ENCODE data around the gene FNBP1L. TPM values are rescaled to one million over a fixed set of nuclear protein-coding genes. Genes with fewer than 3 reads are reported as not detected.
A peak's percentile ranks its signal among the peaks of the same experiment; 100 is the strongest.

The FNBP1L gene
- polyA plus RNA-seq (ENCODE audit: insufficient read length in 4 of 4): 100 to 1,000 TPM in 3 of 4 donors, 10 to 100 TPM in 1; 88.8 to 135 (median 112) TPM

- DNase-seq (ENCODE audit: low read depth in 4 of 4, low spot score in 2 of 4): peak; percentile 59 to 84 (median 73)
Measured at GRCh38 chr1:93447481-93448291, at the start of gene FNBP1L. FNBP1L (plus strand) TSS chr1:93448118; CDS start chr1:93448282, 164 bp downstream.

- DNase-seq (ENCODE audit: low read depth in 4 of 4, low spot score in 2 of 4): no peak
Measured at GRCh38 chr1:93399781-93400180, 48.1 kb upstream of the FNBP1L start.

DNA sequence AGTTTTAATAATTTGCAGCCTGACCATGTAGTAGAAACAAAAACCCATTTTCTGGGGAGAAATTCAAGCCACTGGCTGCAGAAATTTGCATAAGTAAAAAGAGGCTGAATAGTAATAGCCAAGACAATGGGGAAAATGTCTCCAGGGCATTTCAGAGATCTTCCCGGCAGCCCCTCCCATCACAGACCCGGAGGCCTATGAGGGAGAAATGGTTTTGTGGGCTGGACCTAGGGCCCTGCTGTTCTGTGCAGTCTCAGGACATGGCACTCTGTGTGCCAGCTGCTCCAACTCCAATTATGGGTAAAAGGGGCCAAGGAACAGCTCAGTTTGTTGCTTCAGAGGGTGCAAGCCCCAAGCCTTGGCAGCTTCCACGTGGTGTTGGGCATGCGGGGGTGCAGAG lies 39.7 kb upstream of the FNBP1L start:
- no peak for DNase-seq (ENCODE audit: low read depth in 4 of 4, low spot score in 2 of 4)

DNA sequence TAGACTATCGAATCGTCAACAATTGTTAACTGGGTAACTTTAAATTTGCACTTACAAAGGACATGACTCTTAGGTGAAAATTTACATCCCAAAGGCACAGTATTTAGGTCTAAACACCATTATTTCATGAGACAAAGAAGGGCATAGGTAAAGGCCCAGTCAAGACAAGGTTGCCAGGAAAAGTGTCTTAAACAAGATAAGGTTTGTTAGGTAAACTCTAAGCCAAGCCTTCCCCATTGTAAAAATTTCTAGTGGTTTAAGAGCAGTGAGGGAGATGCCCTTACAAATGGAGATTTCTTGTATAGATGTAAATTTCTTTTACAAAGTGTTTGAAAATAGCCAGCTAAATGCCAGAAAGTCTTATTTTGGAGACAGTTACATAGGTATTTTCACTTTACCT lies 36.9 kb upstream of the FNBP1L start:
- DNase-seq (ENCODE audit: low read depth in 4 of 4, low spot score in 2 of 4): no peak

DNA sequence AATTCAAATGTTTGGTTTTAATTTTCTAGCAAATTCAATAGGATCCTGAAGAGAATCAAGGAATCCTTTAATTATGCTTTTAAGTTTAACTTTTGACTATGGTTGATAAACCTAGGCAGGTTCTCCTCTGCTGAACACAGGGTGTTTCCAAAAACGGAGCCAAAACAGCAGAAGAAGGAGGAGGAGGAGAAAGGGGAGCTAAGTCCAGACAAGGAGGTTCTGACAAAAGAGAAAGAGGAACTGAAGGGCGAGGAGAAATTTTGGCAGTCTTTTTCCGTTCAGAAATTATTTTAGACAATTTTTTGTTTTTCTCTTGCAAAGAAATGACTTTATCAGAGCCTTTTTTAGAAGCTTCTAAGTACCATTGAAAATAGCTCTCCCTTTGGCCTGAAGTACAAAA lies 33.2 kb upstream of the FNBP1L start:
- DNase-seq (ENCODE audit: low read depth in 4 of 4, low spot score in 2 of 4): no peak

DNA sequence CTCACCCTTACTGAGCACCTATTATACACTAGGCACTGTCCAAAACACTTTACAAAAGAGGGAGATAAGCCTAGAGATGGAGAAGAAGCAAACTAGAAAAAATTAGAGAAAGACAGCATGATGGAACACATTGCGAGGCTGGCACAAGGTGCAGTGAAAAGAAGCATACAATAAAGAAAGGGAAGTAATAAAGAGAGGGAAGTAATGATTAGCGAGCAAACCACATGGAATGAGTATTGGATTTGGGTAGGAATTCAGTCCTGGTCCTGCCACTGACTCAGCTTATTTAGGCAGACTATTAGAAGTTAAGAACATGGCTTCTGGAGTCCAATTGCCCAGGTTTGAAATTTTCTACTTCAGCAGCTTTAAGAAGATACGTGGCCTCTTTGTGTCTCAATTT lies 32.6 kb upstream of the FNBP1L start:
- DNase-seq (ENCODE audit: low read depth in 4 of 4, low spot score in 2 of 4): no peak

DNA sequence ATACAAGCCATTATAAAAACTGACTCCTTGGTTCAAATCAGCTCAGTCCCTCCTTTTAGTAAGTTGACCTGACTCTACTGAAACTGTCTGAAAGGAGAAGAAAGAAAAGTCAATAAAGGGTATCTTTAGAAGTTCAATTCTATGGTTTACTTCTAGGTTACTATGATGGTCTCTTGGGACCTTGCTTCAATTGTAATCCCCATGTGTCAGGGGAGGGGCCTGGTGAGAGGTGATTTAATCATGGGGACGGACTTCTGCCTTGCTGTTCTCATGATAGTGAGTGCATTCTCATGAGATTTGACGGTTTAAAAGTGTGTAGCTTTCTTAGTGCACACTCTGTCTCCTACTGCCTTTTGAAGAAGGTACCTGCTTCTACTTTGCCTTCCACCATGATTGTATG lies 31.7 kb upstream of the FNBP1L start:
- no peak for DNase-seq (ENCODE audit: low read depth in 4 of 4, low spot score in 2 of 4)

GRCh38 chr1:93419344-93419743 lies 28.6 kb upstream of the FNBP1L start:
- DNase-seq (ENCODE audit: low read depth in 4 of 4, low spot score in 2 of 4): no peak

GRCh38 chr1:93420400-93420799 lies 27.5 kb upstream of the FNBP1L start:
- no peak for DNase-seq (ENCODE audit: low read depth in 4 of 4, low spot score in 2 of 4)

DNA sequence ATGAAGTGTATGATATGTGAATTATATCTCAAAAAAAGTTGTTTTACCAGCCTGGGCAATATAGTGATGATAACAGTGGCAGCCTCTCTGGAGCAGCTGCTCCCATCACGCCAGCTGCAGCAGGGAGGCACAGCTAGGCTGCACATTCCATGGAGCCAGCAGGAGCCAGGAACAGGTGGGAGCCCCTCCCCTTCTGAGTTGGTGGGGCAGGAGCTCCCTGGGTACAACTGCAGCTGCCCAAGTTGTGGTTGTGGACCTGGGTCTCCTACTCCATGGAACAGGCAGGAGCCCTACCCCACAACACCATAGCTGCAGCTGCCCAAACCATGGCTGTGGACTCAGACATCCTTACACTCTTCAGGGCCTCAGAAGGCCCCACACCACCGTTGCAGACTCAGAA lies 21.7 kb upstream of the FNBP1L start:
- no peak for DNase-seq (ENCODE audit: low read depth in 4 of 4, low spot score in 2 of 4)

DNA sequence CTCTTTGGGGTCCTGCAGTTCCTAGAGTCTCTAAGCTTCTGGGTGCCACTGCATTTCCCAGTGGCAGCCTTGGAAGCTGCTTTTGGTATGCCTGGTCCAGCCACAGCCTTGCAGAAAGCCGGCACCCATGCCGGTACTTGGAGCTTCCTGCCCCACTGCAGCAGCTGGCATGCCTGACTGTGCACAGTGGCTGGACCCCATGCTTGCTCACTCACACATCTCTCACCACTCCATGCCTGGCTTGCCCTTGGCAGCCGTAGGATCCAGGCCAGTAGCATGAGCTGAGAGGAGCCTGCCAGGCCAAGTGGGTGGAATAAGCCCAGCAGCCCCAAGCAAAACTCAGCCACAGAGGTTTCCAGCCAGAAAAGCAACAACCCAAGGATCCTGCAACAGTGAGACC lies 20.3 kb upstream of the FNBP1L start:
- DNase-seq (ENCODE audit: low read depth in 4 of 4, low spot score in 2 of 4): no peak

- no peak for DNase-seq (ENCODE audit: low read depth in 4 of 4, low spot score in 2 of 4)
Measured at GRCh38 chr1:93433407-93433961, 14.4 kb upstream of the FNBP1L start.

DNA sequence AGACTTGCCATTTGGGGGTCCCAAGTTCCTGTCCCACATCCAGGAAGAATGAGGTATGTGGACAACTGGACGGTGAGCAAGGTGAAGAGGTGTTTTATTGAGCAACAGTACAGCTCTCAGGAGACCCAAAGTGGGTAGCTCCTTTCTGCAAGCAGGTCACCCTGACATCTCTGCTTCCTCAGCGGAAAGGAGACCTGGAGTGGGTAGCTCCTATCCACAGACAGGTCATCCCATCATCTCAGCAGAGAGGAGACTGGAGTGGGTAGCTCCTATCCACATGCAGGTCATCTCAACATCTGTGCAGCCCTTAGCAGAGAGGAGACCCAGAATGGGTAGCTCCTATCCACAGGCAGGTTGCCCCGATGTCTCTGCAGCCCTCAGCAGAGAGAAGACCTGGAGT lies 13.8 kb upstream of the FNBP1L start:
- DNase-seq (ENCODE audit: low read depth in 4 of 4, low spot score in 2 of 4): no peak

DNA sequence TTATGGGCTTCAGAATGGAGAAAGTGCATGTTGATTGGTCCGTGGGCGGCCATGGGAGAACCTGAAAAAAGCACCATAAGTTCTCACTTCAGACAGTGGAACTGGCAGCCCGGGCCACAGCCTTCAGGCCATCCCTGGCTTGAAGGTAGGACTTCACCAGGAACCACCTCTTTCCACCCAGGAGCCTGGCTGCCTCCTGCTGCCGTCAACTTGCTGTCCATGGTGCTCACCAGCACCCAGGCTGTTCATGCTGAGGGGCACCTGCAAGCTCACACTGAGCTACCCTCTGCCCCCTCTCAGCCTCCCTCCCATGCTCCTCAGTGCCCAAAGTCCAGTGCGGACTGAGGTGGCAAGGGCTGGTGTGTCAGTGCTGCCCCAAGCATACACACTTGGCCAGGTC lies 12.9 kb upstream of the FNBP1L start:
- no peak for DNase-seq (ENCODE audit: low read depth in 4 of 4, low spot score in 2 of 4)

GRCh38 chr1:93435443-93435842 lies 12.5 kb upstream of the FNBP1L start:
- no peak for DNase-seq (ENCODE audit: low read depth in 4 of 4, low spot score in 2 of 4)

DNA sequence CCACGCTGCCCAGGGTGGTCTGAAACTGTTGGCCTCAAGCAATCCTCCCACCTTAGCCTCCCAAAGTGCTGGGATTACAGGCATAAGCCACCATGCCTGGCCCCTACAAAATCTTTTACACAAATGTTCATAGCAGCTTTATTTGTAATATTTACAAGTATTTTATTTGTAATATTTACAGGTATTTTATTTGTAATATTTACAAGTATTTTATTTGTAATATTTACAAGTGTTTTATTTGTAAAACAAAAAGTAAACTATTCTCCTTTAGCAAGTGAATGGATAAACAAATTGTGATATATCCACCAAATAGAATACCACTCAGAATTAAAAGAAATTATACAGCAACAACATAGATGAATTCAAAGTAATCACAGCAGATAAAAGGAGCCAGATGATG lies 11.4 kb upstream of the FNBP1L start:
- no peak for DNase-seq (ENCODE audit: low read depth in 4 of 4, low spot score in 2 of 4)

DNA sequence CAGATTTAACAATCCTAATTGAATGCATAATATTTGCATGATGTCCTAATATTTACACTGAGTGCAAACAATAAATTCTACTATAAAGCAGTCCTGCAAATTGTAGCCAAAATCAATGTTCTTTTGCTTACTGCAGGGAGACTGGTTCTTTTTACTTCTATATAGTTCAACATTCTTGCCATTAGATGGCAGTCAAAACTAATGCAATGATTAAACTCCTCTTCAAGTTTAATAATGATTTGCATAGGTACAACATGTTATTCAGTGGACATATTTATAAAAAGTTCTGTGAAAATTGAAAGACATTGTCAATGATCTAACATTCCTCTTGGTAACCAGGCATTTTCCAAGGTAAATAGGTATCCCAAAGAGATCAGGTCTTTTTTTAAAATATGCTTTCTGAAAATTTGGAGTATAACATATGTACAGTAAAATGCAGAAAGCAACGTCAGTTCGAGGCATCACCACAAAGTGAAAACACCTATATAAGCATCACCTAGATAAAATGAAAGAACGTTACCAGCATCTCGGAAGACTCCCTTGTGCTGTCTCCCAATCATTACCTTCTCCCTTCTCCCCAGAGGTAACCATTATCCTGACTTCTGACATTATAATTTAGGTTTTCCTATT lies 9.8 kb upstream of the FNBP1L start:
- DNase-seq (ENCODE audit: low read depth in 4 of 4, low spot score in 2 of 4): peak in 1 of 4 donors; percentile 49

GRCh38 chr1:93438716-93439115 lies 9.2 kb upstream of the FNBP1L start:
- no peak for DNase-seq (ENCODE audit: low read depth in 4 of 4, low spot score in 2 of 4)

DNA sequence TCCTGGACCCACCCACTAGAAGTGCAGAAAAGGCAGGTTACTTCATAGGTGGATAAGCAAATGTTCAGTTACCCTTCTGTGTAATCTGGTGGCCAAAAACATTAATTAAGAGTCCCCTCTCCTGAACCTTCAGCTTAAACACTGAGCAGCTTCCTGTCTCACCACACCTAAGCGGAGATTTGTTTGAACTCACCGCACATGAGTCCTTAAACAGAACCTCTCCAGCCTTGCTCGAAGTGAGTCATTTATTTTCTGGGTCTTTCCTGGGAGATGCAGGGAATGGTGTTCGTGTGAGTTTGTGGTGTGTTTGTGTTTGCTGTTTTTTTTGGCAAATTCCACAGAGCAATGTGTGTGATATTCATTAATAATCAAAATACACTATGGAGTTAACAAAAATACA lies 7.6 kb upstream of the FNBP1L start:
- no peak for DNase-seq (ENCODE audit: low read depth in 4 of 4, low spot score in 2 of 4)

GRCh38 chr1:93440706-93441105 lies 7.2 kb upstream of the FNBP1L start:
- no peak for DNase-seq (ENCODE audit: low read depth in 4 of 4, low spot score in 2 of 4)

DNA sequence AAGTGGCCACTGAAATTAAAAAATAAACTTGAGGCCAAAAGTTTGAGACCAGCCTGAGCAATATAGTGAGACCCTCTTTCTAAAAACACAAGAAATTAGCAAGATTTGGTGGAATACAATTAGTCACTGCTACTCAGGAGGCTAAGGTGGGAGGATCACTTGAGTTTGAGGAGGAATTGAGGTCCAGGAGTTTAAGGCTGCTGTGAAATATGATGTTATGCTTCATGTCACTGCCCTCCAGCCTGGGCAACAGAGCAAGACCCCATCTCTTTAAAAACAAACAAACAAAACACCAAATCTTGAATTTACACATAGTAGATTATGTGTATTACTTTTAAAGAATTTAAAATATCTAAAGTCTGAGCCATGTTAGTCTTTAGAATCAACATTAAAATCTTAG lies 6.3 kb upstream of the FNBP1L start:
- DNase-seq (ENCODE audit: low read depth in 4 of 4, low spot score in 2 of 4): no peak
